Limb (tissue), 2 donors: ENCODE data around the gene NTRK2.

Experiments used
- DNase-seq, 2 donors: peaks; one replicate each; pipeline ENCODE4 v3.0.0-alpha.2; 2016; ENCODE audit errors: extremely low spot score in 2 of 2

The NTRK2 gene

GRCh38 chr9:84669288-84670137 lies at the start of gene NTRK2:
NTRK2 (plus strand) TSS chr9:84669729; CDS start chr9:84670749, 1,020 bp downstream.
- DNase-seq, result peak in 1 of 2 donors; percentile 79

- DNase-seq, result no peak
Measured at GRCh38 chr9:84620338-84620737, 49.2 kb upstream of the NTRK2 start.

GRCh38 chr9:84621811-84622210 lies 47.7 kb upstream of the NTRK2 start:
- DNase-seq, result no peak

- no peak for DNase-seq
Measured at GRCh38 chr9:84622981-84623380, 46.5 kb upstream of the NTRK2 start.

GRCh38 chr9:84636436-84636835 lies 33.1 kb upstream of the NTRK2 start:
- no peak for DNase-seq

GRCh38 chr9:84642553-84643141 lies 26.9 kb upstream of the NTRK2 start:
- no peak for DNase-seq

- DNase-seq, result no peak
Measured at GRCh38 chr9:84647699-84648098, 21.8 kb upstream of the NTRK2 start.

- DNase-seq, result peak in 1 of 2 donors; percentile 63
Measured at GRCh38 chr9:84652496-84653120, 16.9 kb upstream of the NTRK2 start.

- no peak for DNase-seq
Measured at GRCh38 chr9:84655447-84655846, 14.1 kb upstream of the NTRK2 start.

- no peak for DNase-seq
Measured at GRCh38 chr9:84659313-84659712, 10.2 kb upstream of the NTRK2 start.

- DNase-seq, result no peak
Measured at GRCh38 chr9:84659773-84660172, 9.8 kb upstream of the NTRK2 start.

- DNase-seq, result peak in 1 of 2 donors; percentile 65
Measured at GRCh38 chr9:84667571-84668195, 1.8 kb upstream of the NTRK2 start.

- peak; percentile 87 to 93 for DNase-seq
Measured at GRCh38 chr9:84668196-84669012, 1.1 kb upstream of the NTRK2 start.

GRCh38 chr9:84669013-84669287 lies 579 bp upstream of the NTRK2 start:
- no peak for DNase-seq

- DNase-seq, result peak in 1 of 2 donors; percentile 61
Measured at GRCh38 chr9:84670138-84671041, 861 bp downstream of the NTRK2 start.

GRCh38 chr9:84671586-84672521 lies 2.3 kb downstream of the NTRK2 start:
- DNase-seq, result no peak

- DNase-seq, result no peak
Measured at GRCh38 chr9:84673806-84674205, 4.3 kb downstream of the NTRK2 start.

GRCh38 chr9:84677080-84677479 lies 7.6 kb downstream of the NTRK2 start:
- DNase-seq, result no peak

GRCh38 chr9:84679571-84679970 lies 10.0 kb downstream of the NTRK2 start:
- DNase-seq, result no peak
